KOPT-K1 (cell line): Measurements from ENCODE around the gene PDGFA.

Experiments
- H3K27ac ChIP-seq: fragments of 200-600 bp; sonication (generic); 2 replicates; pipeline ENCODE4 v1.5.1; 2016; ENCODE audit warnings: antibody characterized with exemption, mild to moderate bottlenecking, low read depth, low read length; ENCODE audit not compliant: poor library complexity, severe bottlenecking
- H3K36me3 ChIP-seq: fragments of 200-600 bp; sonication (generic); 2 replicates; pipeline ENCODE4 v1.5.1; 2017; ENCODE audit warnings: antibody characterized with exemption, mild to moderate bottlenecking, low read length, moderate library complexity; ENCODE audit not compliant: insufficient read depth
- H3K9me3 ChIP-seq: fragments of 200-600 bp; sonication (generic); 2 replicates; pipeline ENCODE4 v1.5.1; 2017; ENCODE audit warnings: antibody characterized with exemption, low read length, mild to moderate bottlenecking; ENCODE audit not compliant: insufficient read depth, poor library complexity, severe bottlenecking

The PDGFA gene

GRCh38 chr7:465710-466400, 53.8 kb downstream of the PDGFA start:
- Histone ChIP-seq H3K27ac (no peak overlapping the region), H3K9me3 (no peaks in the 10 kb centered on the region), H3K36me3 (no peaks in the 10 kb centered on the region)

DNA sequence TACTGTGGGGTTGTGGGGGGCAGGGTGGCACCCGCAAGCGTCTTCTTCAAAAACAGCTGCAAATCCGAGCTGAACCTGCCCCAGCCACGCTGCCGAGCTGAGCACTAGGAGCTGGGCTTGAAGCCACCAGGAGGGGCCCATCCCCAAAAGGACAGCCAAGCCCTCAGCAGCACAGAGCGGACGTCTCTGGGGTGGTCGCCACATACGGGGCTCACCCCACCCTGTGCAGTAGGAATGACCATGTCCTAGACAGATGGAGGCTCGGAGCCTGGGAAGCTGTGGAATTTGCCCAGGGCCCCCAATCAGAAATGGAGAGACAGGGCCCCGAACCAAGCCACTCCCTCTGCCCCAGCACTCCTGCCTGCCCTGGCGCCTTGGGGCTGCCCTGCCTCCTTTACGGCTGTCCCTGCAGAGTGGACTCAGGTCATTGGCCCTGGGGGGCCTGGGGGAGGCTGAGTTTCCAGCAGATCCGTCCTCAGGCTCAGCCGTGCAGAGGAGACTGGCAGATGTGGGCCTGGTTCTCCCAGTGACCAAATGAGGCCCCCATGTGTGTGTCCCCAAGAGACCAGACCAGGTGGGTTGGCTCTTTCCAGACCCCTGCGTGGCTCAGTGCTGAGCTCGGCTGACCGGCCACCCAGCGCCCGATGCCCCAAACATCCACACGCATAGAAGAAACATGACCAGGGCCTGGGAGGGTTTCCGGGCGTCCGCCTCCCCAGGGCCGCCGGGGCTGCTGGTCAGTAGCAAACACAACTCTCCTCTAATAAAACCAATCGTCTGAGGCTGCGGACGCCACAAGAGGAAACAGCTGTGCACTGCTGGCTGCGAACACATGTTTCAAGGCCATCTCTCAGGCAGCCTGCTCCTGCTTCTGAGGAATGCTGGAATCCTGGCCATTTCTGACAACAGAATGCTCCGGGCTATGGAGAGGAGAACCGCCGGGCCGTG, 54.9 kb downstream of the PDGFA start:
- Histone ChIP-seq H3K9me3 (no peaks in the 10 kb centered on the region), H3K36me3 (no peaks in the 10 kb centered on the region), H3K27ac (no peak overlapping the region)

DNA sequence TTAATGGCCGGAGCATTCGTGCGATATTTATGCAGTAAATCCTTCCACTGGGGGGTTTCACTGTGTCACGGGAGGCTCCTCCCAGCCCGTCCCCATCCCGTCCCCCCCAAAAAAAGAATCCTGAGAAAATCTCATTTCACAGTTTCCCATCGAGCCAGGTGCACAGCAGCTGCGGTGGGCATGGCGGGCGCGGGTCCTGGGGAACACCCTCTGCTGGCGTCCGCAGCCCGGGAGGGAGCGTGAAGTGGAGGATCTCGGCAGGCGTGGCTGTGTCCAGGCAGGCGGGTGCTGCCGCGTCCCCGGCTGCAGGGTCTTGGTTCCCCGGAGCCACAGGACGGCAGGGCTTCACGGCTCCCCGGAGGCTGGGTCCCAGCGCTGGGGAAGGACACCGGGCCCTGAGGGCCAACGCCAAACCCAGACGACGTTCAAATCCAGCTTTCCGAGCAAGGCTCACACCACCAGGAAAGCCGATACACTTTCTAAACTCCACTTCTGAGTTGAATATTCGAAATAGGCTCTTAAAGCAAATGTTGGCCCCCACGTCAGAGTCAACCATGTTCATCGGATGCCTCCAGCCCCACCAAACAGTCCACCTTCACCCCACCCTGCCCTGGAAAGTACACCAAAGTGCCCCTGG, 55.7 kb downstream of the PDGFA start:
- Histone ChIP-seq H3K9me3 (no peaks in the 10 kb centered on the region), H3K36me3 (no peaks in the 10 kb centered on the region), H3K27ac (no peak overlapping the region)

GRCh38 chr7:463362-463781, 56.3 kb downstream of the PDGFA start:
- no peak overlapping the region for H3K27ac ChIP-seq

GRCh38 chr7:462173-463103, 57.2 kb downstream of the PDGFA start:
- Histone ChIP-seq H3K9me3 (no peaks in the 10 kb centered on the region), H3K27ac (no peak overlapping the region), H3K36me3 (no peaks in the 10 kb centered on the region)

More at GRCh38 chr7:463362-463781, 56.3 kb downstream of the PDGFA start:
- H3K9me3 ChIP-seq: no peaks in the 10 kb centered on the region
- no peaks in the 10 kb centered on the region for H3K36me3 ChIP-seq

- Histone ChIP-seq H3K9me3 (no peaks in the 10 kb centered on the region), H3K36me3 (no peaks in the 10 kb centered on the region), H3K27ac (no peak overlapping the region)
These were observed 58.0 kb downstream of the PDGFA start for GRCh38 chr7:461453-462172.

DNA sequence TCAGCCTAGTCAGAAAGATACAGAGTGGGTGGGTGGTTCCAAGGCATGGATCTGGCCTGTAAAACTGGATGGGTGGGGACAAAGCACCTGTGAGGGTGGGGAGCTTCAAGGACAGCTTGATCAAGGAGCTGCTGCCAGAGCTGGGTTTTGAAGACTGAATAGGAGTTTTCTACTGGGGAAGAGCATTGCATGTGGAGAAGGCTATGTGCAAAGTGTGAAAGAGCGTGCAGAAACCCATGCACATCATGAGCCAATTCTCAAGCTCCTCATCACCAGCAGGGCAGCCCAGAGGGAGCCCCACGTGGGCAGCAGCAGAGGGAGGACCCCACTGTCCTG, 58.6 kb downstream of the PDGFA start:
- Histone ChIP-seq H3K36me3 (no peaks in the 10 kb centered on the region), H3K9me3 (no peaks in the 10 kb centered on the region), H3K27ac (no peak overlapping the region)

- H3K36me3 ChIP-seq: no peaks in the 10 kb centered on the region
- H3K9me3 ChIP-seq: no peaks in the 10 kb centered on the region
- H3K27ac ChIP-seq: no peak overlapping the region
These were observed 59.1 kb downstream of the PDGFA start for GRCh38 chr7:460374-461116.

GRCh38 chr7:459584-460373, 59.9 kb downstream of the PDGFA start:
- Histone ChIP-seq H3K9me3 (no peaks in the 10 kb centered on the region), H3K27ac (no peak overlapping the region), H3K36me3 (no peaks in the 10 kb centered on the region)

DNA sequence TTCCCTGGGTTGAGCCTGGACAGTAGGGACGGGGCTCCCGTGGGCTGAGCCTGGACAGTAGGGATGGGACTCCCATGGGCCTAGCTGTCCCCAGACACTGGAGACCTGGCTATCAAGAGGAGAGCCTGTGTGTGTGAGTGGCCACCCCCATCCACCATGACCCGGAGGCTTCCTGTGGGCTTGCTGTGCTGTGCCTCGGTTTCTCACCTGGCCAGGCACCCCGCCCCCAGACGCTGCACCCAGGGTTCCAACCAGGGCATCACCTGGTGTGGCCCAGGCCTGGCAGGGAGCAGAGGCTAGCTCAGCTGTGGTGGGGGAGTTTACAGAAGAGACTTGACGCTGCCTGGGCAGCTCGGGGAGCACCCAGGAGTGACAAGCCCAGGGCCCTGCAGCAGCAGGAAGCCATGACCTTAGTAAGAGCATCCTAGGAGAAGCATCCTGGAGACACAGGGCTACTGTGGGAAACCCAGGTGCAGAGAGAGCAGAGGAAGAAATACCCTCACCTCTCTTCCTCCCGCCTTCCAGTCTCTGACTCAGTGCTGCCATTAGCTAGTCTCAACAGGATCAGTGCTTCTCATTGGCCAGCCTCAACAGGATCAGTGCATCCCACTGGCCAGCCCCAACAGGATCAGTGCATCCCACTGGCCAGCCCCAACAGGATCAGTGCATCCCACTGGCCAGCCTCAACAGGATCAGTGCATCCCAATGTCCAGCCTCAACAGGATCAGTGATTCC, 61.0 kb downstream of the PDGFA start:
- H3K36me3 ChIP-seq: no peaks in the 10 kb centered on the region
- no peak overlapping the region for H3K27ac ChIP-seq
- no peaks in the 10 kb centered on the region for H3K9me3 ChIP-seq

DNA sequence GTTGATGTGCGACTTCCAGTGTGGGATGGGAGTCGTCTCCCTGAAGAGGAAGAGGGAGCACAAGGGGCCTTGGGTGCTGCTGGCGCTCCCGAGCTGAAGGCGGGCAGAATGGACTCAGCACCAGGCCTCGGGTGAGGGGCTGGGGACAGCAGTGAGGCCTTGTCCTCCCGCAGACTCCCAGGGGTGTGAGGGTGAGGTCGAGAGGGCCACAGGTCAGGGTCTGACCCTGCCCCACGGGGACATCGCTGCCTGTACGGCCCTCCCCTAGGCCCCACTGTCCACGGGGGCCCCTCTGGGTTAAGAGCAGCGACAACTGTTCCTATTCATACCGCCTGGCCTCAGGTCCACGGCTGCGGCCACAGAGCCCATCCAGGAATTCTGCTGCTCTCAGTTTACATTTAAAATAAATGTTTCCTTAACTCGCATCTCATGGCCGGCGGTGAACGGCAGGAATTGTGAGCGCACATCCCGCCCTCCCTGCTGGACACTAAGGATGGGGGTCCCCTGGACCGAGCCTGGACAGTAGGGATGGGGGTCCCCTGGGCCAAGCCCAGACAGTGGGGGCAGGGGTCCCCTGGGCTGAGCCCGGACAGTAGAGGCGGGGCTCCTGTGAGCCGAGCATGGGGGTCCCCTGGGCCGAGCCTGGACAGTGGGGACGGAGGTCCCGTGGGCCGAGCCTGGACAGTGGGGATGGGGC, 61.7 kb downstream of the PDGFA start:
- H3K27ac ChIP-seq: no peak overlapping the region
- H3K36me3 ChIP-seq: no peaks in the 10 kb centered on the region
- H3K9me3 ChIP-seq: no peaks in the 10 kb centered on the region
